ENCODE results near the gene ST8SIA6.
"Not testable (repeated sequence)": the region's sequence is repeated elsewhere in the genome, so short reads cannot be mapped to it uniquely, and the experiment has no call there.

The ST8SIA6 gene, protein sequence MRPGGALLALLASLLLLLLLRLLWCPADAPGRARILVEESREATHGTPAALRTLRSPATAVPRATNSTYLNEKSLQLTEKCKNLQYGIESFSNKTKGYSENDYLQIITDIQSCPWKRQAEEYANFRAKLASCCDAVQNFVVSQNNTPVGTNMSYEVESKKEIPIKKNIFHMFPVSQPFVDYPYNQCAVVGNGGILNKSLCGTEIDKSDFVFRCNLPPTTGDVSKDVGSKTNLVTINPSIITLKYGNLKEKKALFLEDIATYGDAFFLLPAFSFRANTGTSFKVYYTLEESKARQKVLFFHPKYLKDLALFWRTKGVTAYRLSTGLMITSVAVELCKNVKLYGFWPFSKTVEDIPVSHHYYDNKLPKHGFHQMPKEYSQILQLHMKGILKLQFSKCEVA

DNA sequence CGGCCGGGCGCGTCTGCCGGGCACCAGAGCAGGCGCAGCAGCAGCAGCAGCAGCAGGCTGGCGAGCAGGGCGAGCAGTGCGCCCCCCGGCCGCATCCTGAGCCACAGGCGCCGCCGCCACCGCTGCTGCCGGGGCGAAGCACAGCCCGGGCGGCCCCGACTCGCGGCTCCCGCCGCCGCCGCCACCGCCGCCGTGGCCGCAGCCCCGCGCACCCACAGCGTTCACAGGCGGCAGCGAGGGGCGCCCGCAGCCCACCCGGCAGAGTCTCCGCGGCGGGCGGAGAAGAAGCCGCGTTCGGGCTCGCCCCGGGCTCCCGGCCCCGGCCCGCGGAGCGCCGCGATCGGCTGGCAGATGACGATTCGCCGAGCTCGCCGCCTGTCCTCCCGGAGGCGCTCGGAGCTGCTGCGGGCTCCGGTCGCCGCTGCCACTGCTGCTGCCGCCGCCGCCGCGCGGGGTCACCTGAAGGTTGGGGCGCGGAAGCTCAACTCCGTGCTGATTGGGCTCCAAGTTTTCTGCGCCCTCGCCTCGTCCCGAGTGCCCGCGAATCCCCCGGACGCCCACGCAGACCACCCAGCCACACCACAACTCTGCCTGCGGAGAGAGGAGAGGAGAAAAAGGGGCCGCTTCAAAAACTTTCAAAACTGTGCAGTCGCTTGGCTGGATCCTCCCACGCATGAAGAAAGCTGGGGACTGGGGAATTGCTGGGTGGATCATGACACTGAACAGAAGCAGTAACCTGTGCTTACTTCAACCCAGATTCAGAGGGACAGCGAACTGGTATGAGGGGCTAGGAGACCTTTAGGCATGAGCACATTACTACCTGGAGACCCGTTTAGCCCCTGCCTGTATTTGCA, at the start of gene ST8SIA6:
Gene ST8SIA6, minus strand, starts transcription at position 435 of the 854 bp plus-strand sequence. Its CDS starts 340 bp downstream, at position 95.
- peak; percentile 40 for DNase-seq (ENCODE audit: low spot score)

DNA sequence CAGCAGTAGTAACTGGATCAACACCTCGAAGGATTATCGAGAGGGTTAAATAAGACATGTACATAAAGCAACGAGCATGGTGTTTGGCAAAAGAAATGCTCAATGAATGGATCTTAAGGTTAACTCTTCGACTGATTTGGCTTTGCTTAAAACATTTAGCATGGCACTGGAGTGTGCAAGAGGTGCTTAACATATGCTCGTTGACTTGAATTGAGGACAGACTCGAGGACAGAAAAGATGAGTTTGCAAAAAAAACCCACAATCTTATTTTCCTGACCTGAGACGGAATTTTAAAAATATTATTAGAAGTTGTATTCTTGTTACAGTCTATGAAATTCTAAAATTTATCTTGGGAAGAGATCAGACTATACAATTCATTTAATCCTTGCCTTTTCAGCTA, 49.4 kb upstream of the ST8SIA6 start:
- no peak for DNase-seq (ENCODE audit: low spot score)

DNA sequence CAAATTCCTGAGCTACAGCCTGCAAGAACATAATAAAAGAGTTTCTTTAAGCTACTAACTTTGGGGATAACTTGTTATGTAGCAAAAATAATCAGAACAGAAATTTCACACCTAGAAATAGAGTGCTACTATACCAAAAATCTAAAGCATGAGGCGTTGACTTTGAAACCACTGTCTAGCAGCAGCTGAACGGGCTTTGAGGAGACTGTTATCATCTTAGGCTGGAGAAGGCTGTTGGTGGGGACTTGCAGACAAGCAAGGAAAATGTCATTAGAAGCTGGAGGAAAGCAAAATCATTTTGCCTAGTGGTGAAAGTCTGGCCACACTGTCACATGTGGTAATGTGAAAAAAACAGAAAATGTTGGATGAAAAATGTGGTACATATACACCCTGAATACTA, 48.4 kb upstream of the ST8SIA6 start:
- no peak for DNase-seq (ENCODE audit: low spot score)

DNA sequence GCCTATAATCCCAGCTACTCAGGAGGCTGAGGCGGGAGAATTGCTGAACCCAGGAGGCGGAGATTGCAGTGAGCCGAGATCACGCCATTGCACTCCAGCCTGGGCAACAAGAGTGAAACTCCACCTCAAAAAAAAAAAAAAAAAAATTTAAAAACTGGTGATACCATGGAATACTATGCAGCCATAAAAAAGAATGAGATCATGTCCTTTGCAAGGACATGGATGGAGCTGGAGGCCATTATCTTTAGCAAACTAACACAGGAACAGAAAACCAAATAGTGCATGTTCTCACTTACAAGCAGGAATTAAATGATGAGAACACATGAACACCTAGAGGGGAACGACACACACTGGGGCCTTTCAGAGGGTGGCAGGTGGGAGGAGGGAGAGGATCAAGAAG, 44.6 kb upstream of the ST8SIA6 start:
- not testable (repeated sequence) for DNase-seq (ENCODE audit: low spot score)

DNA sequence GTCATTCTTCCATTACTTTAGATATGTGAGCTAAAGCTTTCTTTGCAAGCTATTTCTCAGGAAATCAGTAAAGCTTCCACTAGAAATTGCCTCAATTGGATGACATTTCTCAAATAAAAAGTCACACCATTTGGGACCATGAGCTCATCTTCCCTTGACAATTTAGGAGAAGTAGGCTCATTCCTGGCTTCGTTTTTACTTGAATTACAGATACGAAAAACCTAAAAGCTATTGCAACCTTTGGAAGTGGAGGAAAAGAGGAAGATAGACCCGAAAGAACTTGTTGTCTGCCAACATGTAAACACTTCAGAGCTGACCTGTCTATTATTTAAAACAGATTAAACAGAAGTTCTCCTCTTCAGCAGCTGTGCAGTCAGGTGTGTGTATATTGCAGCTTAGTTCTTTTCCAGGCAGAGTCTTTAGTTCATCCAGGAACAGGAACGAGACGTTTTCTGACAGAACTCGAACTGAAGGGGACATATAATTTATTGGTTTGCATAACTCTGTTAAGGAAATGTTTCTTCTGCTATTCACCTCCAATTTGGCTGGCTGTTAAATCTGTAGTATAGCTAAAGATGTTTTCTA, 43.1 kb upstream of the ST8SIA6 start:
- DNase-seq (ENCODE audit: low spot score): no peak

DNA sequence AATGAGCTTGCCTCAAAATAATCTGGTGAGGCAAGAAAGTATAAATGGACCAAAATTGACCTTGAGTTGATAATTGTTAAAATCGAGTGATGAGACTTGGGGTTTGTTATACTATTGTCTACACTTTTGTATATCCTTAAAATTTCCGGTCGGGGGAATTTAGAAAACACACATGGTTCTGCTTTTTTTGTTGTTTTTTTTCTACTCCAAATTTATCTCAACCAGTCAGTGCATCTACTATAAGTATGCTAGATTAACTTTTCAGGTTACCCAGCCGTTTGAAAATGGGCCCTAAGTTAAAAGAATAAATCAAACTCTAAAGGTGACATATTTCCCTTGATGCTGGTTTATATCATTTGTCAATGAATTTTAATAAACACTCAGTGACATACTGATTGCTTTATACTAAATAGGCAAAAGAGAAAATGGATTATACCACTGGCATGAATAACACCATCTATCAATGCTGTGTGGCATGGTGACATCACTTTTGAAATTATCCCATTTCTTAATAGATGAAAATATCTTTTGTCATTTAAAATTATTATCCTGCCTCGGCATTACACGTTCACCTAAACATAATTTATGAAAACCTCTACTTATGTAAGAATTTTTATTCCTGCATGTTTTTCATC, 40.3 kb upstream of the ST8SIA6 start:
- DNase-seq (ENCODE audit: low spot score): no peak

DNA sequence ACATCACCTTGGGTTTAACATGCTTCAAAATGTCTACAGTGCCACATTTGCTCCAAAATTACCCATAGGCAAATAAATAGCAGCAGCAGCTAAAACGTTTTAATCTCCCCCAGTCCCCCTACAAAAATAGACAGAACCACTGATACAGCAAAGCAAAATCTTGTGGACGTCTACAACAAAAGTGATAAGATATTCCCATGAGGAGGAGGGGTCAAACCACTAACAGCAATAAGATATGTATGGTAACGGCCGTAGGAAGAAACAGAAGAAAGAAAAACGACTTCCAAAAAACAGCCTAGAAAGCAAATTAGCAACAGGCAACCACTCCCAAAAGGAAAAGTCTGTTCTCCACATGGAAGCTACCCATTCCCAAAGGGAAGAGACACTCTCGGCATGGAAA, 34.5 kb upstream of the ST8SIA6 start:
- no peak for DNase-seq (ENCODE audit: low spot score)

DNA sequence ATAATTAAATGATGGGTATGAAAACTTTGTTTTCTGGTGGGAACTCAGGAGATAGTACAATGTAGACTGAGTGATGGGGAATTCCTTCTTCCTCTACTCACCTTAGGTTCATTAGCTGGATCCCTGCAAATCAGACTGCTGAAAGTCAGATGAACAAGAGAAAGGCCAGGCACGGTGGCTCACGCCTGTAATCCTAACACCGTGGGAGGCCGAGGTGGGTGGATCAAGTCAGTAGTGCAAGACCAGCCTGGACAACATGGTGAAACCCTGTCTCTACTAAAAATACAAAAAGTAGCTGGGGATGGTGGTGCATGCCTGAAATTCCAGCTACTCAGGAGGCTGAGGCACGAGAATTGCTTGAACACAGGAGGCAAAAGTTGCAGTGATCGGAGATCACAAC, 28.7 kb upstream of the ST8SIA6 start:
- DNase-seq (ENCODE audit: low spot score): no peak

DNA sequence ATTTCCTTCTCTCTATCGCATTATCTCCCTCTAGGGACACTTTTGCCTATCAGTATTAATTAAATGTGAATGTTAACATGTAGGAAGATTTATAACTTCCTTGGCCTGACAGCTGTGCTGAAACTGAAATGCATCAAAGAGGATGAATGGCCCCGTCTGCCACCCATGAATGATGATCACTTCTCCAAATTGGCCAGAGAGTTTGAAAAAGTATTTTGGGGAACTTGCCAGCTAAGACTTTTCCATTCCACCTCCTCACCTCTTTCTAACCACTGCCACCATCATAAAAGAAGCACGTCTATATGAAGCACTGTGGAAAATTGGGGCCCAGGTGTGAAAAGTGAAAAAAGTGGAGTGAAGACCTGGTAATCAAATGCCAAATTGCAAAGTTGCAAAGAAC, 25.4 kb upstream of the ST8SIA6 start:
- DNase-seq (ENCODE audit: low spot score): no peak

DNA sequence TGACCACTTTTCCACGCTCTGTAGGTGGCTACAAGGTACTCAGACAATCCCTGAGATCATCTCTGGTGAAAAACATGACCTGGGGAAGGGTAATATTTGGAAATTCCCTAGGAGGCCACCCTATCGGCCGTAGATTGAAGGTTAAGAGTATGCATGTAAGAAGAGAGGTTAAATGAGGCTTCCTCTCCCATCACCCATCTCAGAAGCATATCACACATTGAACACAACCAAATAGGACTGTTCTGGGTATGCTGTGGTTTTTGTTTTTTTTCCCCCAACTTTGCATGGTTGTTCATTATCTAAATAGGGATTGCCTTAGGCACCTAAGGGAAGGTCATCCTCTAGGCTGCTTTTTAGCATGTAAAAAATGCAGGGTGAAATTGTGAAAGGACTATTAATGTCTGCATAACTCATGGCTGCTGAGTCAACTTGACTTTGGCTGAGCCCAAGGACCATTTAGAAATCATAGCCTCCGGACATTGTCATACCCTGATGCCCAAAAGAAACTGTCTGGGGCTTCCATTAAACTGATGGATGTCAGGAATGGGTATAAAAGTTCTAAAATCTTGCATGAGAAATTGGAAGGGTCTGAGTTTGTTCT, 24.7 kb upstream of the ST8SIA6 start:
- DNase-seq (ENCODE audit: low spot score): no peak

DNA sequence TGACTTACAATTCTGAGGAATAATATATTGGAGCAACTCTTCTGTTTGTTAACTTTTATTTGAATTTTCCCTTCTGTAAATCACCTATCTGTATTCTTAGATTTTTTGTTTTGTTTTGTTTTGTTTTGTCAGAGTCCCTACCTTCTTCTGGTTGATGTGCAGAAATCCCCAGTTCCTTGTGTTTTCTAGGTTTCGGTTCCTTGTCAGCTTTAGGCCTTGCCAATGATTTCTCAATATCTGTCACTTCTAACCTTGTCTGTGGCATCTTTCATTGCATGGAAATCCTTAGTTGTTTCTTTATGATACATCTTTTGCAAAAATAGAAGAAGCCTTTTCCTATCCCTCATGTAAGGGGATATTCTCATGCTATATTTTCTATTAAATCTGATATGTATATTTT, 21.7 kb upstream of the ST8SIA6 start:
- no peak for DNase-seq (ENCODE audit: low spot score)

DNA sequence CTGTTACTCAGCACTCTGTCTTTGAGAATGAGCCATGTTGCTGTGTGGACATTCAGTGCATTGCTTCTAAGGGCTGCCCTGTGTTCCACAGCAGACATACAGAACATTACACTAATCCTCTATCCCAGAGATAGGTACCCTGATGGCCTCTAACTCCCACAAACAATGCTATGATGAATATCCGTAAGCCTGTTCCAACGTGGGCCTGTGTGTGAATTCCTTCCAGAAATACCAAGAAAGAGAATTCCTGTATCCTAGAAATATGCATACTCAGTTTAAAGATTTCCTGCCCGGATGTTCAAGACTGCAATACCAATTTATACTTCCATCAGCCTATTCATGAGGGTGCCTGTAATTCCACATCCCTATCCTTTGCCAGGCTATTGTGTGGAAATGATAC, 21.3 kb upstream of the ST8SIA6 start:
- DNase-seq (ENCODE audit: low spot score): no peak

DNA sequence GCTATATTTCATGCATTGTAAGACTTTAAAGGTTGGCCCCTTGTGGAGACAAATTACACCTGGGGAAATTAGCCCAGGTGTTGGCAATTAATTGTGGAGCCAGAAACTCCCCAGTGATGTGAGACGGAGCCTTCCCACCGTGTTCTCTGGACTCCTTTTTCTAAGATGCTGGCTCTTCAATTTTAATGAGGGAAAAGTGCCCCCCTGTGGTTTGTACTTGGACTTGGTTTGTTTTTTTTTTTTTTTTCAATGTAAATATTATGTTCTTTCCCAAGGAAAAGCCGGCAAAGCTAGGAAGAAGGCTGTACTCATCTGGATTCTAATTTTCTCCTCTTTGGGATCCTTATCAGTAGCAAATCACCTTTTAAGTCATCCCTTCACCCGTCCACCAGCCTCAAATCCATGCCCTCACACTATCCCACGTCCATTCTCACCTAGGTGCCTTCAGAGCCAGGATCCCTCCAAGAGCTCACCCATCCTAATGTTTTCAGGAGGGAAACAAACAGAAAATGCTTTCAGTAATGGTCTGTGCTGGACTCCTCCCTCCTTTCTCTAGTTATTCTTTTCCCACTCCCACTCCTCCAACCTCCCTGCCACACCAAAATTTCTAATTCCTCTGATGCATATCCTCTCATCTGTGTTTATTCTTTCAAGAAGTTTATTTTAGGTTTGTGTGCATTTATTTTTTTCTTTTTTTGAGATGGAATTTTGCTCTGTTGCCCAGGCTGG, 20.4 kb upstream of the ST8SIA6 start:
- DNase-seq (ENCODE audit: low spot score): no peak

DNA sequence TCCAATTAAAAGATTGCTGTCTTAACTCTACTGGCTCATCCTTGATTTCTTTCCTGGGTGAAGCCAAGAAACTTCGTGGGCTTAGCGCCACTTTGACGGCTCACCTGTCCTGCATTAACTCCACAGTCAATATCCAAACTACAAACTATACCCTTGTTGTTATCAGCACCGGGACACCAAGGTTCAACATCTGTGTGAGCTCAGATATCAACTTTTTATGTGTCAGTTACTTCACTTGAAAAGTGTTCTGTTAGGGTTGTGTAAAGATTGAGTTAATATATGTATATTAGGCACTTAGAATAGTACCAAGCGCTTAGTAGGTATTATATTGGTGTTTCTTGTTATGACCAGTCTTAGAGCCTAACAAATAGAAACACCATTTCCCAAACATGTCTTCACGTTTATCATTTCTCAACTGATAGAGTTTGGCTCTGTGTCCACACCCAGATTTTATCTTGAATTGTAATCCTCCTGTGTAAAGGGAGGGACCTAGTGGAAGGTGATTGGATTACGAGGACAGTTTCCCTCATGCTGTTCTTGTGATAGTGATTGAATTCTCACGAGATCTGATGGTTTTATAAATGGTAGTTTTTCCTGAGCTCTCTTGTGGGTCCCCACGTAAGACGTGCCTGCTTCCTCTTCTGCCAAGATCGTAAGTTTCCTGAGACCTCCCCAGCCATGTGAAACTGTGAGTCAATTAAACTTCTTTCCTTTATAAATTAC, 19.0 kb upstream of the ST8SIA6 start:
- no peak for DNase-seq (ENCODE audit: low spot score)

DNA sequence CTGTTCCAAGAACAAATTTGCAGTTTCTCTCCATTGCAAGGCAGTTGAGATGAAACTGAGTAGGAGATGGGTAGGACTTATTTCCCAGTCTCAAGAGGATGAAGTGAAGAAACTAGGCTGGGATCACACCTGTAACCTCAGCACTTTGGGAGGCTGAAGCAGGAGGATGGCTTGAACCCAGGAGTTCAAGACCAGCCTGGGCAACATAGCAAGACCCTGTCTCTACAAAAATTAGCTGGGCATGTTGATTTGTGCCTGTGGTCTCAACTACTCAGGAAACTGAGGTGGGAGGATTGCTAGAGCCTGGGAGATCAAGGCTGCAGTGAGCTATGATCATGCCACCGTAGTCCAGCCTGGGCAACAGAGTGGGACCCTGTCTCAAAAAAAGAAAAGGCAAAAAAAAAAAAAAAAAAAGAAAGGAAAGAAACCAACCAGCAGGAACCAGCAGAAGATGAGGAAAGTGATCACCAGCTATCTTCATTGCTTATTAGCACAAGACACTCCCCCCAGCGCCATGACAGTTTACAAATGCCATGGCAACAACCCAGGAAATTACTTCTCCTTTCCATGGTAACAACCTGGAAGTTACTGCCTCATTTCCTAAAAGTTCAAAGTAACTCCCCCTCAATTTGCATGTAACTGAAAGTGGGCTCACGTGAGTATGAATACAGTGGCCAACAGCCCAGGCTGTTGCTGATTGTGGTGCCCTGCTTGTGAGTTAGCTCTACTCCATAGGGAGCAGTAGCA, 18.3 kb upstream of the ST8SIA6 start:
- DNase-seq (ENCODE audit: low spot score): no peak

DNA sequence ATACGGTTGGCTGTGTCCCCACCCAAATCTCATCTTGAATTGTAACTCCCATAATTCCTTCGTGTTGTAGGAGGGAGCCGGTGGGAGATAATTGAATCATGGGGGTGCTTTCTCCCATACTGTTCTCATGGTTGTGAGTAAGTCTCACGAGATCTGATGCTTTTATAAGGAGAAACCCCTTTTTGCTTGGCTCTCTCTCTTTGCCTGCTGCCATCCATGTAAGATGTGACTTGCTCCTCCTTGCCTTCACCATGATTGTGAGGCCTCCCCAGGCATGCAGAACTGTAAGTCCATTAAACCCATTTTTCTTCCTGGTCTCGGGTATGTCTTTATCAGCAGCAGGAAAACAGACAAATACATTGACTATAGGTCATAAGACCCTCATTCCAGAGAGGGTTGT, 15.9 kb upstream of the ST8SIA6 start:
- DNase-seq (ENCODE audit: low spot score): no peak

DNA sequence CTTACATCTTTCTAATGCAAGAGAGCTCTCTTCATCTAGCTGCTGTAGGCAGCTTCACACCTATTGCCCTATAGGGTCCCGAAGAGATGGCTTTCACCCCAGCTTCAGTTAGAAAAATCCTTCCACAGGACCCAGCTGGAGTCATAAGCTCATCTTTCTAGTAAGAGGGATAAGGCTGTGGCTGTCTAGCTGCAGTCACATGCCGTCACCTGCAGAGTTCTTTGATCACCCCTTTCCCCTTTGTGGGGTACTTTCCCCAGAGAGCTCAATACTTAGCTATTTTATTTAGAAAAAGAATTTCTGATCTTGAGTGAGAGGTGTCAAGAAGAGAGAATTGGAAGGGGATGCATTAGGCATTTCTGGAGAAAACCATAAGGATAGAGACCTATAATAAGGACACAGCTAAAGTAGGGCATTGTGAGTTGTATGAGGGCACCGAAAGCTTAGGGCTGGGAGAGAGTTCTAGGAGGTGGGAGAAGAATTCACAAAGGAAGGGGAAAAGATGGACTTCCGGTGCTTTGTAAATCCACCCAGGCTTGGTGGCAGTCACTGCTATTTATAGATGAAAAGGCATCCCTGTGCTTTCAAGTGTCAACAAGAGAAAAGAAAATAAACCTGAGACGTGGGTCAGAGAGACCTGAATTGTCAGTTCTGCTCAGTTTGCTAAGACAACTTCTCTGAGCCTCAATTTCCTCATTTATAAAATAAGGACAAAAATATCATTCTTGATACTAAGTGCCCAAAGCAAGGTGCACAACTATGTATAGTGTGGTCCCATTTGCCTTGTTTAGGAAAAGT, 11.1 kb upstream of the ST8SIA6 start:
- no peak for DNase-seq (ENCODE audit: low spot score)

DNA sequence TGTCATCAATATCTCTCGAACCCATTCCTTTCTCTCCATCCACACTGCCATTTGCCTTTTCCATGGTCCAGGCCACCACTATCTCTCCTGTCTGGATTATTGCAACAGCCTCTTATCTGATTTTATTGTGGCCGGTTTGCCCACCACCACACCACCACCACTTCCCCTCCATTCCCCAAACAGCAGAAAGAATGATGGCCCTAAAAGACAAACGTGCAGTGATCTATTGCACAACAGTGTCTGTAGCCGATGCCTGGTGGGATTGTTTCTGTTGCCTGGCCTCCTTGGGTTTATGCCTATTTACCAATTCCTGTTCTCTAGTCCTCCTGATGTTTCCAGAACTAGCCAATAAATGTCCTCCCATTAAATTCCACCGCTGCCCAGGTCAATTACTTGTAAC, 10.2 kb upstream of the ST8SIA6 start:
- no peak for DNase-seq (ENCODE audit: low spot score)

DNA sequence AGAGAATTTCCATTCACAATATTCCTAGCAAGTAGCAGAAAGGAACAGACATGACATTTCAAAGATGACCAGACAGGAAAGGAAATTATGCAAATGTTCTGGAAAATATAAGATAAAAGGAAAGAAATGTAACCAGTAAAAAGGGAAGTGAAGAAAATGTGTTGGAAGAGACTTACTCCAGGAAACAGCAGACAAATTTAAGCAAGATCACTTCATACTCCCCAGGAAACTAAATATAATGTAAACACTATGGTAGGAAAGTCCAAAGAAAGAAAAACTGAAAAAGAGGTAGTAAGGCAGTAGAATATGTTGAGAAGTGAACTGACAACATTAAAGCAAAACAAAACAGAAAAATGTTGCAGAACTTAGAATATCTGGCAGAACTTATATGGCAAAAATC, 6.4 kb upstream of the ST8SIA6 start:
- no peak for DNase-seq (ENCODE audit: low spot score)
